WTC11 (cell line): ENCODE data around the gene IFITM5. TPM values are rescaled to one million over a fixed set of nuclear protein-coding genes. Genes with fewer than 3 reads are reported as not detected.

ENCODE experiments used
- ATAC-seq: fragments of 200-7000 bp; cut with Tn5 transposase; 2 replicates; pipeline ENCODE4 v1.10.0; 2021; ENCODE audit warnings: mild to moderate bottlenecking, moderate library complexity
- CTCF ChIA-PET: fragments of 300-600 bp; sonication (Branson Sonifier 250); formaldehyde crosslinking; loops from one replicate; lab custom pipeline; 2021; ENCODE audit warnings: antibody characterized with exemption; lab: Charles Lee
- POLR2A ChIA-PET: fragments of 350-600 bp; sonication (Branson Sonifier 250); formaldehyde crosslinking; loops from one replicate; lab custom pipeline; 2021; ENCODE audit warnings: antibody characterized with exemption; lab: Charles Lee
- DNase-seq: peaks from one replicate; pipeline ENCODE4 v3.0.0; 2021; ENCODE audit warnings: low spot score
- H3K27ac Mint-ChIP-seq: 2 replicates; pipeline ENCODE4 v1.8.0; 2021; ENCODE audit warnings: mixed read lengths
- H3K27me3 Mint-ChIP-seq: 2 replicates; pipeline ENCODE4 v1.8.0; 2021; ENCODE audit warnings: low read depth, mild to moderate bottlenecking, moderate library complexity, mixed read lengths
- H3K36me3 Mint-ChIP-seq: 2 replicates; pipeline ENCODE4 v1.8.0; 2021; ENCODE audit warnings: mixed read lengths
- H3K4me1 Mint-ChIP-seq: 2 replicates; pipeline ENCODE4 v1.8.0; 2022; ENCODE audit warnings: mixed read lengths
- H3K4me3 Mint-ChIP-seq: 2 replicates; pipeline ENCODE4 v1.8.0; 2021; ENCODE audit warnings: mild to moderate bottlenecking, moderate library complexity, mixed read lengths
- H3K9me3 Mint-ChIP-seq: 2 replicates; pipeline ENCODE4 v1.8.0; 2021; ENCODE audit warnings: mixed read lengths
- ARID4B ChIP-seq: sonication (generic); formaldehyde crosslinking; IDR thresholded peaks from 2 replicates; pipeline ENCODE4 v1.8.0; 2023; ENCODE audit warnings: missing genetic modification reagents, mild to moderate bottlenecking, borderline replicate concordance
- E2F1 ChIP-seq: sonication (generic); formaldehyde crosslinking; IDR thresholded peaks from 2 replicates; pipeline ENCODE4 v1.8.0; 2022; ENCODE audit warnings: mild to moderate bottlenecking, missing genetic modification reagents
- E2F4 ChIP-seq: sonication (generic); formaldehyde crosslinking; IDR thresholded peaks from 2 replicates; pipeline ENCODE4 v1.8.1; 2022; ENCODE audit warnings: low read depth, mild to moderate bottlenecking, moderate library complexity, missing genetic modification reagents, borderline replicate concordance
- FOXP1 ChIP-seq: sonication (generic); formaldehyde crosslinking; IDR thresholded peaks from 2 replicates; pipeline ENCODE4 v1.8.0; 2022; ENCODE audit warnings: missing genetic modification reagents, mild to moderate bottlenecking, moderate library complexity, borderline replicate concordance
- GRHL2 ChIP-seq: fragments of 250-450 bp; sonication (Bioruptor Pico); IDR thresholded peaks from 2 replicates; pipeline ENCODE4 v1.8.0; 2022; ENCODE audit warnings: mild to moderate bottlenecking, moderate library complexity; ENCODE audit not compliant: insufficient replicate concordance, severe bottlenecking
- HMGXB4 ChIP-seq: sonication (generic); formaldehyde crosslinking; IDR thresholded peaks from 2 replicates; pipeline ENCODE4 v1.8.1; 2023; ENCODE audit warnings: mild to moderate bottlenecking, moderate library complexity, missing genetic modification reagents
- JAZF1 ChIP-seq: fragments of 250-450 bp; sonication (Bioruptor Pico); IDR thresholded peaks from 2 replicates; pipeline ENCODE4 v1.9.0; 2021; ENCODE audit warnings: moderate library complexity, mild to moderate bottlenecking, inconsistent platforms
- NFYB ChIP-seq: sonication (generic); formaldehyde crosslinking; conservative IDR thresholded peaks from 2 replicates; pipeline ENCODE4 v1.8.0; 2022; ENCODE audit warnings: low read depth, missing genetic modification reagents
- NR3C1 ChIP-seq: sonication (generic); formaldehyde crosslinking; conservative IDR thresholded peaks from 2 replicates; pipeline ENCODE4 v1.8.1; 2023; ENCODE audit warnings: low read depth, mild to moderate bottlenecking, missing genetic modification reagents
- RORB ChIP-seq: fragments of 250-450 bp; sonication (Bioruptor Pico); IDR thresholded peaks from 2 replicates; pipeline ENCODE4 v1.9.0; 2021; ENCODE audit warnings: mild to moderate bottlenecking
- USF1 ChIP-seq: sonication (generic); formaldehyde crosslinking; IDR thresholded peaks from 2 replicates; pipeline ENCODE4 v1.8.0; 2022; ENCODE audit warnings: mild to moderate bottlenecking, missing genetic modification reagents
- ZBTB21 ChIP-seq: sonication (generic); formaldehyde crosslinking; IDR thresholded peaks from 2 replicates; pipeline ENCODE4 v1.8.1; 2023; ENCODE audit warnings: mild to moderate bottlenecking, missing genetic modification reagents, borderline replicate concordance
- ZNF121 ChIP-seq: sonication (generic); formaldehyde crosslinking; IDR thresholded peaks from 2 replicates; pipeline ENCODE4 v1.8.0; 2023; ENCODE audit warnings: missing genetic modification reagents
- total RNA-seq: library from RNA; stranded (reverse); gene quantifications from 3 replicates; pipeline ENCODE4 v1.2.3, GENCODE V29; 2021

Gene IFITM5
- total RNA-seq, 1 experiment from 2014 or later = not detected

GRCh38 chr11:289398-289711 lies 10.0 kb downstream of the IFITM5 start:
- H3K36me3 Mint-ChIP-seq = peaks cover 17% of the 10 kb centered on the region; the same call in 1 of the 2 replicates
- no peak for ATAC-seq
- CTCF ChIA-PET = interaction anchor here (0.9 to 4.8 kb wide), 4 partner anchors 16 to 75 kb away, joined by 3 to 34 read pairs (median 14); no protein-coding TSS in a partner anchor

GRCh38 chr11:288478-289397 lies 10.6 kb downstream of the IFITM5 start, which contains the start of gene PGGHG:
TSS of gene PGGHG (plus strand) at chr11:289126. CDS start at chr11:289817, 691 bp downstream.
- peak within 1 kb of the TSS; percentile 32 for H3K27ac Mint-ChIP-seq

More at GRCh38 chr11:289398-289711, 10.0 kb downstream of the IFITM5 start:
- DNase-seq = peak; percentile 16
- Mint-ChIP-seq H3K4me3 (peak overlapping the region; percentile 65), H3K27me3 (peaks cover 18% of the 10 kb centered on the region), H3K27ac (no peak overlapping the region), H3K9me3 (no peaks in the 10 kb centered on the region), H3K4me1 (peaks cover 40% of the 10 kb centered on the region)
- POLR2A ChIA-PET = interaction anchor here (1.0 to 2.6 kb wide), 2 partner anchors 11 to 38 kb away, joined by 5 to 9 read pairs; no protein-coding TSS in a partner anchor
- TF ChIP-seq NR3C1 (CRISPR knock-in tag) (no peak), JAZF1 (CRISPR knock-in tag) (no peak), ARID4B (CRISPR knock-in tag) (no peak), ZNF121 (no peak), E2F1 (CRISPR knock-in tag) (no peak), ZBTB21 (no peak), NFYB (CRISPR knock-in tag) (no peak)

More at GRCh38 chr11:288478-289397, 10.6 kb downstream of the IFITM5 start, which contains the start of gene PGGHG:
- Mint-ChIP-seq H3K4me1 (peaks cover 43% of the 10 kb centered on the region), H3K9me3 (no peaks in the 10 kb centered on the region), H3K36me3 (peaks cover 16% of the 10 kb centered on the region; the same call in 1 of the 2 replicates), H3K27me3 (peaks cover 18% of the 10 kb centered on the region), H3K4me3 (peak within 1 kb of the TSS; percentile 75)
- CTCF ChIA-PET = interaction anchor here (0.9 to 4.8 kb wide), 4 partner anchors 17 to 76 kb away, joined by 3 to 34 read pairs (median 14); no protein-coding TSS in a partner anchor
- POLR2A ChIA-PET = interaction anchor here (0.8 to 2.6 kb wide), 3 partner anchors 12 to 49 kb away, joined by 4 to 9 read pairs (median 5); no protein-coding TSS in a partner anchor
- TF ChIP-seq HMGXB4 (CRISPR knock-in tag) (no peak), GRHL2 (CRISPR knock-in tag) (no peak), FOXP1 (CRISPR knock-in tag) (no peak), E2F4 (CRISPR knock-in tag) (no peak), USF1 (CRISPR knock-in tag) (no peak), RORB (no peak)
- DNase-seq (peak; percentile 45), ATAC-seq (peak; percentile 31)
